CD14-positive monocyte (primary cell): ENCODE measurements around the gene TEKT2. TPM values are rescaled to one million over a fixed set of nuclear protein-coding genes. Genes with fewer than 3 reads are reported as not detected.

Experiments
- DNase-seq, 3 donors: peaks; one replicate each; pipeline ENCODE4 v3.0.0-alpha.2; 2011 to 2022
- H2AFZ ChIP-seq: 2 replicates; pipeline ENCODE4 v1.6.0; 2012; ENCODE audit warnings: mild to moderate bottlenecking, low read depth, low read length, inconsistent platforms; ENCODE audit not compliant: insufficient read depth, poor library complexity, severe bottlenecking
- H3K27ac ChIP-seq, 2 donors: 1 replicate in 1 of 2; 2 replicates in 1 of 2; pipeline ENCODE4 v1.5.1; 2012 to 2013; ENCODE audit warnings: low read length in 2 of 2, control low read depth in 1 of 2, inconsistent platforms in 1 of 2, low read depth in 1 of 2, mild to moderate bottlenecking in 1 of 2
- H3K27me3 ChIP-seq, 2 donors: one replicate each; pipeline versions ENCODE4 v1.6.0 to v1.6.1; 2011 to 2013; ENCODE audit warnings: low read length in 2 of 2; ENCODE audit not compliant: control insufficient read depth in 2 of 2, insufficient read depth in 2 of 2
- H3K36me3 ChIP-seq, 2 donors: replicated peaks in 1 of 2; 1 replicate in 1 of 2; 2 replicates in 1 of 2; pipeline versions ENCODE4 v1.5.1 to v1.6.1; 2012 to 2013; ENCODE audit warnings: low read length in 2 of 2, control low read depth in 1 of 2, inconsistent platforms in 1 of 2, mild to moderate bottlenecking in 1 of 2; ENCODE audit not compliant: insufficient read depth in 2 of 2, control insufficient read depth in 1 of 2
- H3K4me1 ChIP-seq, 2 donors: 1 replicate in 1 of 2; 2 replicates in 1 of 2; pipeline versions ENCODE4 v1.5.1 to v1.6.1; 2012 to 2013; ENCODE audit warnings: low read length in 2 of 2, control low read depth in 1 of 2, inconsistent platforms in 1 of 2, mild to moderate bottlenecking in 1 of 2, moderate library complexity in 1 of 2; ENCODE audit not compliant: insufficient read depth in 2 of 2, control insufficient read depth in 1 of 2
- H3K4me2 ChIP-seq: replicated peaks from 2 replicates; pipeline ENCODE3; 2012; ENCODE audit warnings: low read length, moderate library complexity, mild to moderate bottlenecking; ENCODE audit not compliant: poor library complexity, severe bottlenecking; ENCODE audit errors: extremely low read depth
- H3K4me3 ChIP-seq, 3 experiments: fragments of 200-600 bp in 1 of 3; sonication (generic) in 1 of 3; replicated peaks in 1 of 3; 1 replicate in 2 of 3; 2 replicates in 1 of 3; pipeline ENCODE4 v1.5.1; 2011 to 2013; ENCODE audit warnings: low read length in 3 of 3, mild to moderate bottlenecking in 3 of 3, control low read depth in 2 of 3, low read depth in 2 of 3, inconsistent platforms in 1 of 3, moderate library complexity in 1 of 3
- H3K79me2 ChIP-seq: 2 replicates; pipeline ENCODE4 v1.6.0; 2012; ENCODE audit warnings: mild to moderate bottlenecking, control low read depth, inconsistent platforms, low read length, moderate library complexity; ENCODE audit not compliant: insufficient read depth
- H3K9ac ChIP-seq: 2 replicates; pipeline ENCODE4 v1.6.0; 2017; ENCODE audit warnings: low read length, mild to moderate bottlenecking; ENCODE audit not compliant: insufficient read depth, poor library complexity, severe bottlenecking
- H3K9me3 ChIP-seq, 2 donors: replicated peaks in 1 of 2; 1 replicate in 1 of 2; 2 replicates in 1 of 2; pipeline versions ENCODE4 v1.5.1 to v1.6.1; 2012 to 2013; ENCODE audit warnings: low read length in 2 of 2, control low read depth in 1 of 2; ENCODE audit not compliant: control insufficient read depth in 1 of 2, insufficient read depth in 1 of 2
- H4K20me1 ChIP-seq: 2 replicates; pipeline ENCODE4 v1.6.0; 2012; ENCODE audit warnings: mild to moderate bottlenecking, low read length, control low read depth, moderate library complexity; ENCODE audit not compliant: insufficient read depth
- H3K27ac Mint-ChIP-seq, 7 donors: one replicate each; pipeline ENCODE4 v1.8.0; 2020; ENCODE audit warnings: mild to moderate bottlenecking in 7 of 7, mixed read lengths in 7 of 7, moderate library complexity in 6 of 7, inconsistent platforms in 2 of 7
- H3K27me3 Mint-ChIP-seq, 3 donors: one replicate each; pipeline ENCODE4 v1.8.0; 2021 to 2022; ENCODE audit warnings: low read depth in 3 of 3, mild to moderate bottlenecking in 3 of 3, mixed read lengths in 3 of 3, moderate library complexity in 3 of 3, inconsistent platforms in 1 of 3
- H3K36me3 Mint-ChIP-seq, 2 donors: one replicate each; pipeline ENCODE4 v1.8.0; 2020; ENCODE audit warnings: mixed read lengths in 2 of 2, inconsistent platforms in 1 of 2, mild to moderate bottlenecking in 1 of 2
- H3K4me1 Mint-ChIP-seq: one replicate; pipeline ENCODE4 v1.8.0; 2020; ENCODE audit warnings: mild to moderate bottlenecking, mixed read lengths
- H3K4me3 Mint-ChIP-seq, 2 donors: one replicate each; pipeline ENCODE4 v1.8.0; 2020; ENCODE audit warnings: mild to moderate bottlenecking in 2 of 2, mixed read lengths in 2 of 2, moderate library complexity in 1 of 2
- H3K9me3 Mint-ChIP-seq, 7 donors: one replicate each; pipeline ENCODE4 v1.8.0; 2020 to 2022; ENCODE audit warnings: mixed read lengths in 7 of 7, mild to moderate bottlenecking in 6 of 7, moderate library complexity in 6 of 7, inconsistent platforms in 2 of 7
- WGBS: methylation state at CpG from one replicate; pipeline ENCODE4 v1.1.5; 2013; ENCODE audit warnings: missing lambda C conversion rate; ENCODE audit not compliant: insufficient coverage; 5-methylcytosine and 5-hydroxymethylcytosine counted together
- intact Hi-C, 2 donors: fragments of 100-400 bp; cut with micrococcal nuclease; formaldehyde crosslinking; loops; one replicate each; pipeline versions ENCODE4 v1.15.0 to v1.15.1; 2023
- polyA plus RNA-seq, 3 donors: library from polyadenylated mRNA; depleted of rRNA in 1 of 3; unstranded in 2 of 3; stranded (reverse) in 1 of 3; fragments of 300-500 nt in 2 of 3; fragments of >200 nt in 1 of 3; fragmentation: Illumina TruSeq in 2 of 3; gene quantifications; 1 replicate in 2 of 3; 2 replicates in 1 of 3; pipeline ENCODE4 v1.2.3, GENCODE V29; 2012 to 2021
- TF ChIP-seq, protein P1 (sequence below): fragments of 200-600 bp; IDR thresholded peaks from one replicate; pipeline ENCODE4 v1.8.0; 2022; ENCODE audit warnings: antibody characterized with exemption, mild to moderate bottlenecking

The TEKT2 gene
- polyA plus RNA-seq, 3 donors = 0.23 TPM; not detected in 2

GRCh38 chr1:36128126-36128904 lies 44.4 kb downstream of the TEKT2 start:
- Histone ChIP-seq H4K20me1 (no peaks in the 10 kb centered on the region), H3K9me3 (no peaks in the 10 kb centered on the region), H3K4me3 (no peak overlapping the region), H3K27me3 (no peaks in the 10 kb centered on the region), H3K79me2 (no peaks in the 10 kb centered on the region), H3K9ac (peak overlapping the region; percentile 4), H3K4me2 (no peak overlapping the region), H2AFZ (no peak overlapping the region), H3K36me3 (no peaks in the 10 kb centered on the region), H3K4me1 (peaks cover 31 to 40% of the 10 kb centered on the region in 2 donors), H3K27ac (no peak overlapping the region)
- H3K27ac Mint-ChIP-seq = peak overlapping the region in 3 of 7 donors; percentile 19 to 63 (median 30)
- peaks cover 2 to 3% of the 10 kb centered on the region in 2 donors for H3K36me3 Mint-ChIP-seq
- TF ChIP-seq, protein P1, sequence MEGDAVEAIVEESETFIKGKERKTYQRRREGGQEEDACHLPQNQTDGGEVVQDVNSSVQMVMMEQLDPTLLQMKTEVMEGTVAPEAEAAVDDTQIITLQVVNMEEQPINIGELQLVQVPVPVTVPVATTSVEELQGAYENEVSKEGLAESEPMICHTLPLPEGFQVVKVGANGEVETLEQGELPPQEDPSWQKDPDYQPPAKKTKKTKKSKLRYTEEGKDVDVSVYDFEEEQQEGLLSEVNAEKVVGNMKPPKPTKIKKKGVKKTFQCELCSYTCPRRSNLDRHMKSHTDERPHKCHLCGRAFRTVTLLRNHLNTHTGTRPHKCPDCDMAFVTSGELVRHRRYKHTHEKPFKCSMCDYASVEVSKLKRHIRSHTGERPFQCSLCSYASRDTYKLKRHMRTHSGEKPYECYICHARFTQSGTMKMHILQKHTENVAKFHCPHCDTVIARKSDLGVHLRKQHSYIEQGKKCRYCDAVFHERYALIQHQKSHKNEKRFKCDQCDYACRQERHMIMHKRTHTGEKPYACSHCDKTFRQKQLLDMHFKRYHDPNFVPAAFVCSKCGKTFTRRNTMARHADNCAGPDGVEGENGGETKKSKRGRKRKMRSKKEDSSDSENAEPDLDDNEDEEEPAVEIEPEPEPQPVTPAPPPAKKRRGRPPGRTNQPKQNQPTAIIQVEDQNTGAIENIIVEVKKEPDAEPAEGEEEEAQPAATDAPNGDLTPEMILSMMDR = no peak
- intact Hi-C loops = no loop called here
- peaks cover 34% of the 10 kb centered on the region for H3K4me1 Mint-ChIP-seq
- no peak overlapping the region for H3K4me3 Mint-ChIP-seq
- 92% methylated on average over 9 of the region's 11 CpGs for WGBS
- DNase-seq = no peak
- H3K9me3 Mint-ChIP-seq = no peaks in the 10 kb centered on the region
- peaks cover 4 to 15% (median 8%) of the 10 kb centered on the region in 3 donors for H3K27me3 Mint-ChIP-seq

GRCh38 chr1:36128905-36129206 lies 45.0 kb downstream of the TEKT2 start:
- Histone ChIP-seq H3K79me2 (no peaks in the 10 kb centered on the region), H3K27me3 (no peaks in the 10 kb centered on the region), H3K4me1 (peaks cover 25 to 35% of the 10 kb centered on the region in 2 donors), H3K4me3 (no peak overlapping the region), H3K9ac (peak overlapping the region; percentile 4), H3K36me3 (no peaks in the 10 kb centered on the region), H3K4me2 (no peak overlapping the region), H3K27ac (no peak overlapping the region), H2AFZ (no peak overlapping the region), H4K20me1 (no peaks in the 10 kb centered on the region), H3K9me3 (no peaks in the 10 kb centered on the region)
- intact Hi-C loops = no loop called here
- H3K4me3 Mint-ChIP-seq = no peak overlapping the region
- H3K36me3 Mint-ChIP-seq = peaks cover 2 to 3% of the 10 kb centered on the region in 2 donors
- TF ChIP-seq, protein P1 = no peak
- no peaks in the 10 kb centered on the region for H3K9me3 Mint-ChIP-seq
- peaks cover 3 to 15% (median 8%) of the 10 kb centered on the region in 3 donors for H3K27me3 Mint-ChIP-seq
- H3K27ac Mint-ChIP-seq = no peak overlapping the region
- DNase-seq = no peak
- H3K4me1 Mint-ChIP-seq = peaks cover 29% of the 10 kb centered on the region
- WGBS = no CpG with 5 or more reads among the region's 3 CpGs
